GM12801 (cell line): ENCODE data around the gene KRT32.

Experiments
- TF ChIP-seq, protein P1 (sequence below): IDR thresholded peaks from one replicate; pipeline ENCODE4 v1.5.1; 2011; ENCODE audit warnings: control low read depth; ENCODE audit not compliant: insufficient read length; ENCODE audit errors: extremely low read depth

The KRT32 gene

DNA sequence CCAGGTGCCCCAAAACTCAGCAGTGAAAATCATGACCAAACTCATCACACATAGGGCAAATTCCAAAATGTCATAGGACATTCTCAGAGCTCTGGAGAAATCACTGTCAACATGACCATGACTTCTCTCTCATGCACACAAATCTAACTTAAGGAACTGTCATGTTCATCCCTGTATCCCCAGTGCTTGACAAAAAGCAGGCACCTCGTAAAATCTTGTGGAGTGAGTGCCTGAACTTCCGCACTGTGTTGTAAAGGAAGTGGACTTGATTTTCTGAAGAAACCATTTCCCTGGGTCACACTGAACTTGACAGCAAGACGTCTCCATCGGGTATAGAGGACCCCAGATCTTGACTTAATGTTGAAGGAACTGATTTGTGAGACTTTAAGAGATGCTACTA is 45.6 kb downstream of the KRT32 start:
- TF ChIP-seq, protein P1, sequence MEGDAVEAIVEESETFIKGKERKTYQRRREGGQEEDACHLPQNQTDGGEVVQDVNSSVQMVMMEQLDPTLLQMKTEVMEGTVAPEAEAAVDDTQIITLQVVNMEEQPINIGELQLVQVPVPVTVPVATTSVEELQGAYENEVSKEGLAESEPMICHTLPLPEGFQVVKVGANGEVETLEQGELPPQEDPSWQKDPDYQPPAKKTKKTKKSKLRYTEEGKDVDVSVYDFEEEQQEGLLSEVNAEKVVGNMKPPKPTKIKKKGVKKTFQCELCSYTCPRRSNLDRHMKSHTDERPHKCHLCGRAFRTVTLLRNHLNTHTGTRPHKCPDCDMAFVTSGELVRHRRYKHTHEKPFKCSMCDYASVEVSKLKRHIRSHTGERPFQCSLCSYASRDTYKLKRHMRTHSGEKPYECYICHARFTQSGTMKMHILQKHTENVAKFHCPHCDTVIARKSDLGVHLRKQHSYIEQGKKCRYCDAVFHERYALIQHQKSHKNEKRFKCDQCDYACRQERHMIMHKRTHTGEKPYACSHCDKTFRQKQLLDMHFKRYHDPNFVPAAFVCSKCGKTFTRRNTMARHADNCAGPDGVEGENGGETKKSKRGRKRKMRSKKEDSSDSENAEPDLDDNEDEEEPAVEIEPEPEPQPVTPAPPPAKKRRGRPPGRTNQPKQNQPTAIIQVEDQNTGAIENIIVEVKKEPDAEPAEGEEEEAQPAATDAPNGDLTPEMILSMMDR, result no peak

DNA sequence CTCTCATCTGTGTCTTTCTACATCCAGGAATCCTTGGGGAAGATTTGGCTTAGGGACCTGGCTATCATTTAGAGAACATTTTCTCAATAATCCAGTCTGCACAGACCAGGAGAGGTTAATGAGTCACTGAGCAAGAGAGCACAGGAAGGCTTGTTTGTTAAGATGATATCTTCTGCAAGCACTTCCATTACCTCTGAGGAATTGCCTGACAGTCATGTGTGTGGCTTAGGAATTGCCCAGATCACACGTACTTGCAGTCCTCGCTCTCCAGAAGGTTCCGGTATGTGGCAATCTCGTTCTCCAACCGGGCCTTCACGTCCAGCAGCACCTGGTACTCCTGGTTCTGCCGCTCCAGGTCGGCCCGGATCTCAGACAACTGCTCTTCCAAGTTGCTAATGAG is 46.1 kb downstream of the KRT32 start:
- TF ChIP-seq, protein P1, result no peak

DNA sequence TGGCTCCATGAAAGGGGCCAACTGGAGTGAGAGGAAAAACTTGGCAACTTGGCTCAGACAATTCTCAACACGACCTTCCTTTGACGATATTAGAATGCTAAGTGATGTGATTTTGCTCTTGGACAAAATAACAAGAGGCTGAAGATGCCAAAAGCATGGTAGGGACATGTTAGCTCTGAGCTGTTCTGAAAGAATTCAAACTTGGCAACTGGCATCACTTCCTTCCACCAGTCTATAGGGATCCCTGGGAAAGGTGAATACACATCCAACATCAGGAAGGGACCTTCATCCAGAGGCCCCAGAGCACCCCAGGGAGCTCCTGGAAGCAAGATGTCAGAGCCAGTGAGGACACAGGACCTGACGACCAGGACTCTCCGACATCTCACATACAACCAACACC is 47.1 kb downstream of the KRT32 start:
- TF ChIP-seq, protein P1, result no peak

DNA sequence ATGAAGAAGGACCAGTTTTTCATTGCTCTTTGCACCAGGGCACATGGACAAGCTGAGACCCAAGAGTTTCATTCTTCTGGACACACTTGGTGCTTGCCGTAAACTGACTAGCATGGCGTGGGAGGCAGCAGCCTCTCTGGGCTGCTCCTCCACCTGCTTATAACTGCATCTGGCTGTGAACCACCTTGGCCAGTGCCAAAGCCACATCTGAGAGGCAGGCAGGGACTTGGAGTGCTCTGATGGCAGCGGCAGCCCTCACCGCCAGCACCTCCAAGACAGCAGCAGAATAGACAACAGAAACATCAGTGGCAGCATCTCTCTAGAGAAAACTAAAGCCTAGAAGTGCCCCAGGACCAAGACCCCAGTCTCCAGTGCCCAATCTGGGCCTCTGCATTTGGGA is 47.5 kb downstream of the KRT32 start:
- TF ChIP-seq, protein P1, result no peak

DNA sequence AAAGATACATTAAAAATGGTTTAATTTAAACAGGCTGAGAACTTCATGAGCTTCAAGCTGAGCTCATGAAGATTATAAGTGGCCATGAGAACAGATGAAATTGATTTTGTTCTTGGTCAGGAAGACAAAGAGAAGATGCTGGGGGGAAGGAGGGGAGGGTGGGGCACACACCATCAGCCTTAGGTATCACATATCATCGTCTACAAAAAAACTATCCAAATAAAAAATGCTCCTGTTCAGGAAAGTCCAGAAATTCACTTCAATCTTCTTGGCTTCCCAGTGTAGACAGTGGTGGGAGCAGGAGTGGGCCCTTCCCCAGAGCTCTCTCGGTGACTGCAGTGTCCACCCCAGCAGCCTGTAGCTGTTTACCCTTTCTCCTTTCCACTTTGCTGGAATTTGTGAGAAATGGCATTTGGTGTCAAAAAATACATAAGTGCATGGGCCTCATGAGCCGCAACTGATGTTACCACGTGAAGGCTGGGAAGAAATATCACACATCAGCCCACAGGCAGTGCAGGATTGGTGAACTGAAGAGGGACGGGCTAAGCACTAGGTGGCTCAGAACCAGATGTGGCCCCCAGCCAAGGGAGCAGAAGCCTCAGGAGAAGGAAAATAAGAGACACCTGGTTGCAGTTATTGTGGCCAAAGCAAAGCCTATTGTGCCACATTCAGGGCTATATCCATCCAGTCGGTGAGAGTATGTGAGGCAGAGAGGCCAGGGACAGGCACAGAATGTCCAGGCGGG is 48.9 kb downstream of the KRT32 start:
- TF ChIP-seq, protein P1, result no peak

DNA sequence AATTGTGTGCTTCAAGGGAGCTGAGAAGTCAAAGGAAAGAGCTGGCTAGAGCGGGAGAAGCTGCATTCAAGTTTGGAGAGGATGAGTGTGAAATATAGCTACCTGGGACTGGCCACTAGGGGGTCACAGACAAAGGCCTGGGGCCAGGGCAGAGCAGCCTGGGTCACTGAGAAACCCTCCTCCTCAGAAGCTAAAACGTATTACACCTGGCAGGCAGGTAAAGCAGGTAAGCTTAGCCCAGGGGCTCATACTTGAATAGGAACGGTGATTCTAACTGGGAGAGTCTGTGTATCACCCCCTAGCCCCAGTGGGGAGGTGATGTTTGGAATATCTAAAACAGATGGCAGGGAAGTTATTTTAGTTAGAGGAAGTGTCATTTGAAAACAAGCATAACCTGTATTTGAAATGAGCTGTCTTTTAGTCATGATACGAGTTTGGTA is 49.6 kb downstream of the KRT32 start:
- TF ChIP-seq, protein P1, result no peak

DNA sequence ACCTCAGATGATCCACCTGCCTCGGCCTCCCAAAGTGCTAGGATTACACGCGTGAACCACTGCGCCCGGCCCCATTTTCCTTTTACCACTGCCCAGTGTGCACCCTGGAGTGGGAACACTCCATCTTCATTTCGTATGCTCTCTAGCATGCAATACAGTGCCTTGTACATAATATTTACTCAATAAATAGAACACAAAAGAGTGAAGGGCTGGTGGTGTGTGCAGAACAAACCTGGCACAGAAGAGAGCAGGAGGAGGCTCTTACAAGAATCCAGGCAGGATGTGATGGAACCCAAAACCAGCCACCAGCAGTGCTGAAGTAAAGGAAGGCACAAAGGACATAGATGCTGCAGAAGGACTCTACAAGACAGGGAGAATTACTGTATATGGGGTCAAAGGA is 50.1 kb downstream of the KRT32 start:
- TF ChIP-seq, protein P1, result no peak
